ENCODE measurements around the gene PDE4D. TPM values are rescaled to one million over a fixed set of nuclear protein-coding genes. Genes with fewer than 3 reads are reported as not detected.
"Not testable (repeated sequence)": the region's sequence is repeated elsewhere in the genome, so short reads cannot be mapped to it uniquely, and the experiment has no call there.

PDE4D gene
- total RNA-seq, 1 experiment from 2014 or later = 62.6 TPM

DNA sequence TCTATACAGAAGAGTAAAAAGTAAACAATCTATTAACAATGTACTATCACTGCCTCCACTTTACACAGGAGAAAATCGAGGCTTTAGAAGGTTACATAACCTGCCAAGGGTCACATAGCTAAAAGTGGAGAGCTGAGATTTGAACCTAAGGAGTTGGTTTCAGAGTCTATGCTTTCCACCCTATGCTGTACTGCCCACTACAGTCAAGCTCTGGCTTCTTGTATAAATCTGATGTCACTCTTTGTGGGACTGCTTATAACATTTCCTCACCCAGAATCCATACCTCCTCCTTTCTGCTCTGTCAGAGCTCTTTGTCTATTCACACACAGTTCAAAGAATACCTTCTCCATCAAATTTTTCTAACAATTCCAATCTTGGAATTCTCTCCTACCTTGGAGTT is 807.5 kb downstream of the PDE4D start:
- no peak for DNase-seq (ENCODE audit: low read depth, low spot score)
- in situ Hi-C loops (cut with HindIII; ENCODE audit: low pct_unique_long_range_greater_than_20kb, low sequenced_read_pairs) = no loop called here

GRCh38 chr5:59081693-59082092 is 811.8 kb downstream of the PDE4D start:
- no peak for DNase-seq (ENCODE audit: low read depth, low spot score)
- in situ Hi-C loops (cut with HindIII; ENCODE audit: low pct_unique_long_range_greater_than_20kb, low sequenced_read_pairs) = no loop called here

- DNase-seq (ENCODE audit: low read depth, low spot score) = peak; percentile 22
- in situ Hi-C loops (cut with HindIII; ENCODE audit: low pct_unique_long_range_greater_than_20kb, low sequenced_read_pairs) = no loop called here
Observed at GRCh38 chr5:59079622-59080620, 813.6 kb downstream of the PDE4D start.

- in situ Hi-C loops (cut with HindIII; ENCODE audit: low pct_unique_long_range_greater_than_20kb, low sequenced_read_pairs) = no loop called here
- no peak for DNase-seq (ENCODE audit: low read depth, low spot score)
Observed at GRCh38 chr5:59071755-59072549, 821.6 kb downstream of the PDE4D start.

DNA sequence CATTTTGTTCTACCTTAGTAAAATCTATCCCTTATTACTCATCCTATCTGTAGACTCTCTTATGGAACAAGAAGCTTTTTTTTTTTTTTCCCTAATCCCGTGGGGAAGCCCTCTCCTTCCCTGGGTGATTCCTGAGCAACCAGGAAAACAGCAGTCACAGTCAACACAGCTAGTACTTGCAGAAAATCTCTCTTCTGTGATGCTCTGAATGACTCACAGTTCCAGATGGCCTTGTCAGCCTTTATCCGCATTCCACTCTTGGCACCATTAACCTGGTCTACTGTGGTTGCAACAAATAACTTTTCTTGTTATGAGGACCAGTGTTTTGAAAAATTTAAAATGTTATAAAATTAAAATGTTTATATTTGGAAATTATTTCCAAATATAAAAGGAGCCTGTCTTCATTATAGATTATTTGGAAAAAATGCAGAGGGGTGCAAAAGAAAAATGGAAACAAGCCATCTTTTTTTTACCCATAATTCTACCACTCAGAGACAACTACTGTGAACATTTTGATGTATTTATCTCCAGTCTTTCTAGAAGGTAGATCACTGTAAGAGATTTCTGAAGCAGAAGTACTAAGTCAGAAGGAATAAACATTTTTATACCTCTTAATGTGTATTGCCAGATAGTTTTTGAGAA is 824.0 kb downstream of the PDE4D start:
- DNase-seq (ENCODE audit: low read depth, low spot score) = no peak
- in situ Hi-C loops (cut with HindIII; ENCODE audit: low pct_unique_long_range_greater_than_20kb, low sequenced_read_pairs) = no loop called here

DNA sequence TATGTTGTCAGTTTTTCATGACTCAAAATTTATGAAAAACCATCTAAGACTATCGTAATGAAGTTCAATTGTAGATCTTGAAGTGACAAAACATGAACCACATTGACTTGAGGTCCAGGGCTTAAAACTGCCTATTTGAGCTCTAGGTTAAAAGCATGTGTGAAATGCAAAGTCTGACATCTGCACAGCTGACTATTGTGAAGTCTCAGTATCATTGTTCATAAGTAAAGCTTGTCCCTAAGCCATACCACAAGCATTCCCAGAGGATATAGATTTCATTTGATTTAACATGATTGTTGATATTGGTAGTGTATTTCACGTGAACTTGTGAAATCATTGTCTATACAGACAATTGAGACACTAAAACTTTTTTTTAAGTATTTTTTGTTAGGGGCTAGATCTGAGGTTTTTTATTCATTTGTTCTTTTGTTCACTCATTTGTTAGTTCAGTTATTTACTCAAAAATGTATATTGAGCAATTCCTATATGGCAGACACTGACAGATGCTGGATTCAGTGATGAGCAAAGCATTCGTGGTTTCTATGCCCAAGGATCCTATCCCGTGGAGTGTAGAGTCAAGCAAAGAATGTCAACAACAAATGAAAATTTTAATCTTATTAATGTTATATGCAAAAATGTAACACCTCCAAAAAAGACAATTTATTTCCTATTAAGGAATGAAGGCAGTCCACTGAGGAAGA is 825.4 kb downstream of the PDE4D start:
- DNase-seq (ENCODE audit: low read depth, low spot score) = no peak
- in situ Hi-C loops (cut with HindIII; ENCODE audit: low pct_unique_long_range_greater_than_20kb, low sequenced_read_pairs) = no loop called here

DNA sequence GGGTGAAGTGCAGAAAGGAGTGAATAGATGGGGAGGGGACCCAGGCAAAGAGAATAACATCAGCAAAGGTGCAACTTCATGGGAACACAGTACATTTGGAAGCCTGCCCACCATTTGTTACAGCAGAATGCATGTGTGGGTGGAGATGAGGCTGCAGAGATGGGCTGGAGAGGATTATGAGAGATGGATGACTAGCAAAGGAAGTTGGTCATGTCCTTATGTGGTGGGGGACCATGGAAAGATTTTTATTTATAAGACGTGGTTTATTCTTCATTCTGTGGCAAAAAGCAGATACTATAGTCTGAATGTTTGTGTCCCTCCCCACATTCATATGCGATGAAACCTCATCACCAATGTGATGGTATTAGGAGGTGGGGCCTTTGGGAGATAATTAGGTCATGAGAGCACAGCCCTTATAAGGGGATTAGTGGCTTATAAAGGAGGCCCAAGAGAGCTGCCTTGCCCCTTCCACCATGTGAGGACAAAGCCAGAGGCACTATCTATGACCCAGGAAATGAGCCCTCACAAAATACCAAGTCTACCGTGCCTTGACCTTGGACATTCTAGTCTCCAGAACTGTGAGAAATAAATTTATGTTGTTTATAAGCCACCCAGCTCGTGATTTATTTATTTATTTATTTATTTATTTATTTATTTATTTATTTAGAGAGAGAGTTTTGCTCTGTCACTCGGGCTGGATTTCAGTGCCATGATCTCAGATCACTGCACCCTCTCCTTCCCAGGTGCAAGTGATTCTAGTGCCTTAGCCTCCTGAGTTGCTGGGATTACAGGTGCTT is 827.0 kb downstream of the PDE4D start:
- in situ Hi-C loops (cut with HindIII; ENCODE audit: low pct_unique_long_range_greater_than_20kb, low sequenced_read_pairs) = no loop called here
- no peak for DNase-seq (ENCODE audit: low read depth, low spot score)

DNA sequence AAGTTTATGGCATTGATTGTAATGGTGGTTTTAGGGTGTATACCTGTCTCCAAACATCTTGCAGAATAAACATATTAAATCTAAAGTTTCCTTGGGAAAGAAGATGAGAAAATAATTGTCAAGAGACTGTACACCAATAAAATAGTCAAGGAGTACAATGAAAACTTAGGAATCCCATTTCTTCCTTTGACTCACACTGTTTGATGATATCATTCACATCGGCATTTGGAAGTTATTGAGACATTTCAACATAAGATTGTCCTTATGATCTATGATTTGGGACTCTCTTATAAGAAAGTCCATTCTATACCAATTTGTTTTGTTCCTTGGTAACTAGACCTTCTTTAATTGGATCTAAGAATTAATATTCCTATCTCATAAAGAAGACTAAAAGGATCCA is 828.0 kb downstream of the PDE4D start:
- in situ Hi-C loops (cut with HindIII; ENCODE audit: low pct_unique_long_range_greater_than_20kb, low sequenced_read_pairs) = no loop called here
- no peak for DNase-seq (ENCODE audit: low read depth, low spot score)

- in situ Hi-C loops (cut with HindIII; ENCODE audit: low pct_unique_long_range_greater_than_20kb, low sequenced_read_pairs) = no loop called here
- DNase-seq (ENCODE audit: low read depth, low spot score) = no peak
Observed at GRCh38 chr5:59064293-59064692, 829.2 kb downstream of the PDE4D start.

DNA sequence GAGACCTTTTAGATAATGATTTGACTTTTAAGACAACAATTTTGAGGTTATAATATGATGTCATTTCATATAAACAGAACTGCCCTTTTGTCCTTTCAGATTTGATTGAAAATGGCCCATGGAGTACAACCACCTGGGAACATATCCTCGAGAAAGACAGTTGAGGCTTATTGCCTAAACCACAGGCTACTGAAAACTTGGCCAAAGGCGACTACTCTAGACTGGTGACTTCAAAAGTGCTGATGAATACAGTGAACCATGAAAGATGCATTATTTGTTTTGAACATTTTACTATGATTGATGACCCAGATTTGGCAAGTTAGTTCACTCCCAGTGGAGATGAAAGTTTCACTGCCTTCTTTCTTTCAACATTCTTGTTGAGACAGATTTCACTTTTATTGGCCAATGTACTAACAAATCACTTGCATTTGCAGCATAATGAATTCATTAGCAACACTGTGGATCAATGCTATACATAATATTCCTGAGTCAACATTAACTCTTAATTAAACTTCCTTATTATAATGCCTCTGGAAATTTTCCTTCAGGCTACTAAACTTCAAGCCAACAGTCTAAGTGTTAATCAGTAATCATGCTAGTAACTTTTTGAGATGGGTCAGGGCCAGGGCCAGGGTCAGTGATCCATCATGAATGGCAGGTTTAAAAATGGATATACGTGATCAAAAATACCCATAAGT is 830.4 kb downstream of the PDE4D start:
- in situ Hi-C loops (cut with HindIII; ENCODE audit: low pct_unique_long_range_greater_than_20kb, low sequenced_read_pairs) = no loop called here
- DNase-seq (ENCODE audit: low read depth, low spot score) = peak; percentile 94

DNA sequence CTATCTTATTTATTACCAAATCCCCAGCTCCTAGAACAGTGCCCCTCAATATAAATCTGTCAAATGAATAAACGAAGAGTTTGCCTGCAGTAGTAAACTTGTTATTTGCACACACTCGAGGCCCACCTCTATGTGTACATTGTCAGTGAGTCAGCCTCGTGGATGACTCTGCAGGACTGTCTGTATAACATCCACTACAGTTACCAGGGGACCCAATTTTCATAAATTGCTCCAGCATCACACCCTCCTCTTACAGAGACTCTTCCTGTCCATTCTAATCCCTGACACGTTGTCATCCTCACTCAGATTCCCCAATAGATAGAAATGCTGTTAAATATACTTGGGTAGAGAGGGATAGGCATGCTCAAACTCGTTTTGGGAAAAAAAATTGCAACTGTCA is 832.1 kb downstream of the PDE4D start:
- DNase-seq (ENCODE audit: low read depth, low spot score) = no peak
- in situ Hi-C loops (cut with HindIII; ENCODE audit: low pct_unique_long_range_greater_than_20kb, low sequenced_read_pairs) = no loop called here

- DNase-seq (ENCODE audit: low read depth, low spot score) = no peak
- in situ Hi-C loops (cut with HindIII; ENCODE audit: low pct_unique_long_range_greater_than_20kb, low sequenced_read_pairs) = no loop called here
Observed at GRCh38 chr5:59058969-59059687, 834.4 kb downstream of the PDE4D start.

GRCh38 chr5:59058237-59058636 is 835.3 kb downstream of the PDE4D start:
- DNase-seq (ENCODE audit: low read depth, low spot score) = no peak
- in situ Hi-C loops (cut with HindIII; ENCODE audit: low pct_unique_long_range_greater_than_20kb, low sequenced_read_pairs) = no loop called here

DNA sequence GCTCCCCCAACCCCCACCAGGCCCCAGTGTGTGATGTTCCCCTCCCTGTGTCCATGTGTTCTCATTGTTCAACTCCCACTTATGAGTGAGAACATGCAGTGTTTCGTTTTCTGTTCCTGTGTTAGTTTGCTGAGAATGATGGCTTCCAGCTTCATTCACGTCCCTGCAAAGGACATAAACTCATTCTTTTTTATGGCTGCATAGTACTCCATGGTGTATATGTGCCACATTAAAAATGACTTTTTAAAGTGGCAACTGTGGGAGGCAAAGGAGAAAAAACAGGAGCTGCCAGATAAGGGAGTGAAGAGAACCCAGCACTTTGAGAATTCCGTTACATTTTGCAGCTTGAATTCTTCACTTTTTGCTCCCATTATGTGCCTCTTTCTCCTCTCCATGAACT is 836.9 kb downstream of the PDE4D start:
- in situ Hi-C loops (cut with HindIII; ENCODE audit: low pct_unique_long_range_greater_than_20kb, low sequenced_read_pairs); DNase-seq (ENCODE audit: low read depth, low spot score): not testable (repeated sequence)

- no peak for DNase-seq (ENCODE audit: low read depth, low spot score)
- in situ Hi-C loops (cut with HindIII; ENCODE audit: low pct_unique_long_range_greater_than_20kb, low sequenced_read_pairs) = no loop called here
Observed at GRCh38 chr5:59055745-59056448, 837.6 kb downstream of the PDE4D start.

Data from SK-MEL-5 (cell line).